H9 (cell line): ENCODE results near the gene DHRS1. TPM values are rescaled to one million over a fixed set of nuclear protein-coding genes. Genes with fewer than 3 reads are reported as not detected.

Experiments used
- DNase-seq: peaks from one replicate; pipeline ENCODE4 v3.0.0-alpha.2; 2017
- H2AFZ ChIP-seq: one replicate; pipeline ENCODE4 v1.6.1; 2013; ENCODE audit warnings: mild to moderate bottlenecking, low read length, control low read depth, moderate library complexity
- H2AK5ac ChIP-seq: 2 replicates; pipeline ENCODE4 v1.6.1; 2013; ENCODE audit warnings: low read length, control low read depth, mixed read lengths; ENCODE audit not compliant: insufficient read length
- H2BK120ac ChIP-seq: one replicate; pipeline ENCODE4 v1.6.1; 2013; ENCODE audit warnings: low read depth, mild to moderate bottlenecking, low read length, control low read depth, inconsistent platforms; ENCODE audit not compliant: poor library complexity, severe bottlenecking
- H2BK12ac ChIP-seq: 2 replicates; pipeline ENCODE4 v1.6.1; 2013; ENCODE audit warnings: low read length, control low read depth, mixed read lengths, low read depth; ENCODE audit not compliant: insufficient read length
- H2BK15ac ChIP-seq: 2 replicates; pipeline ENCODE4 v1.6.1; 2013; ENCODE audit warnings: low read depth, low read length, control low read depth
- H2BK20ac ChIP-seq: one replicate; pipeline ENCODE4 v1.6.1; 2013; ENCODE audit warnings: low read depth, mild to moderate bottlenecking, low read length, control low read depth, inconsistent platforms; ENCODE audit not compliant: poor library complexity, severe bottlenecking
- H2BK5ac ChIP-seq: 2 replicates; pipeline ENCODE4 v1.6.1; 2013; ENCODE audit warnings: low read length, control low read depth, mixed read lengths; ENCODE audit not compliant: insufficient read length
- H3K14ac ChIP-seq: 2 replicates; pipeline ENCODE4 v1.6.1; 2013; ENCODE audit warnings: low read length, control low read depth; ENCODE audit not compliant: insufficient read depth
- H3K18ac ChIP-seq: 2 replicates; pipeline ENCODE4 v1.6.1; 2013; ENCODE audit warnings: low read depth, mild to moderate bottlenecking, mixed read lengths, low read length, control low read depth; ENCODE audit not compliant: insufficient read length
- H3K23ac ChIP-seq: 2 replicates; pipeline ENCODE4 v1.6.1; 2013; ENCODE audit warnings: low read length, control low read depth, mixed read lengths, low read depth; ENCODE audit not compliant: insufficient read length
- H3K23me2 ChIP-seq: 2 replicates; pipeline ENCODE4 v1.6.1; 2013; ENCODE audit warnings: low read depth, mild to moderate bottlenecking, mixed read lengths, low read length, control low read depth; ENCODE audit not compliant: insufficient read length, poor library complexity, severe bottlenecking
- H3K27ac ChIP-seq: 2 replicates; pipeline ENCODE4 v1.5.1; 2013; ENCODE audit warnings: low read length, control low read depth, mixed read lengths, low read depth; ENCODE audit not compliant: insufficient read length
- H3K27me3 ChIP-seq: 2 replicates; pipeline ENCODE4 v1.6.1; 2013; ENCODE audit warnings: low read length, control low read depth, inconsistent platforms; ENCODE audit not compliant: insufficient read depth
- H3K4ac ChIP-seq: 2 replicates; pipeline ENCODE4 v1.6.1; 2013; ENCODE audit warnings: low read depth, mild to moderate bottlenecking, control low read depth, inconsistent platforms, low read length, moderate library complexity
- H3K4me1 ChIP-seq: 2 replicates; pipeline ENCODE4 v1.6.1; 2013; ENCODE audit warnings: low read length, control low read depth, inconsistent platforms; ENCODE audit not compliant: insufficient read depth
- H3K4me2 ChIP-seq: 2 replicates; pipeline ENCODE4 v1.6.1; 2013; ENCODE audit warnings: low read length, control low read depth, mixed read lengths; ENCODE audit not compliant: insufficient read length, insufficient read depth
- H3K56ac ChIP-seq: 2 replicates; pipeline ENCODE4 v1.6.1; 2013; ENCODE audit warnings: low read depth, mild to moderate bottlenecking, mixed read lengths, low read length, control low read depth; ENCODE audit not compliant: insufficient read length
- H3K79me1 ChIP-seq: 2 replicates; pipeline ENCODE4 v1.6.1; 2013; ENCODE audit warnings: low read depth, mild to moderate bottlenecking, moderate library complexity, low read length, control low read depth, inconsistent platforms; ENCODE audit not compliant: insufficient read depth, poor library complexity, severe bottlenecking
- H3K79me2 ChIP-seq: 2 replicates; pipeline ENCODE4 v1.6.1; 2013; ENCODE audit warnings: low read length, control low read depth, inconsistent platforms; ENCODE audit not compliant: insufficient read depth
- H3K9ac ChIP-seq: 2 replicates; pipeline ENCODE4 v1.6.1; 2013; ENCODE audit warnings: low read length, control low read depth, mixed read lengths; ENCODE audit not compliant: insufficient read length; ENCODE audit errors: extremely low read depth
- H3K9me3 ChIP-seq: one replicate; pipeline ENCODE4 v1.6.1; 2013; ENCODE audit warnings: low read depth, low read length, inconsistent platforms; ENCODE audit not compliant: control insufficient read depth
- H3T11ph ChIP-seq: one replicate; pipeline ENCODE4 v1.6.1; 2013; ENCODE audit warnings: mild to moderate bottlenecking, low read length, control low read depth, inconsistent platforms
- H4K20me1 ChIP-seq: one replicate; pipeline ENCODE4 v1.6.1; 2013; ENCODE audit not compliant: control insufficient read depth, insufficient read length, insufficient read depth
- H4K5ac ChIP-seq: 2 replicates; pipeline ENCODE4 v1.6.1; 2013; ENCODE audit warnings: low read depth, mild to moderate bottlenecking, mixed read lengths, low read length, control low read depth; ENCODE audit not compliant: insufficient read length
- H4K8ac ChIP-seq: replicated peaks from 2 replicates; pipeline ENCODE4 v1.6.1; 2013; ENCODE audit warnings: low read length, control low read depth, mixed read lengths, low read depth; ENCODE audit not compliant: insufficient read length
- H4K91ac ChIP-seq: 2 replicates; pipeline ENCODE4 v1.6.1; 2013; ENCODE audit warnings: low read depth, mild to moderate bottlenecking, moderate library complexity, mixed read lengths, low read length, control low read depth; ENCODE audit not compliant: insufficient read length
- H3K27ac Mint-ChIP-seq, 3 experiments: 2 replicates in 2 of 3; 3 replicates in 1 of 3; pipeline ENCODE4 v1.8.0; 2020 to 2021; ENCODE audit warnings: mixed read lengths in 3 of 3, mild to moderate bottlenecking in 1 of 3, moderate library complexity in 1 of 3
- H3K27me3 Mint-ChIP-seq: 2 replicates; pipeline ENCODE4 v1.8.0; 2021; ENCODE audit warnings: low read depth, mild to moderate bottlenecking, moderate library complexity, mixed read lengths
- H3K36me3 Mint-ChIP-seq, 3 experiments: 2 replicates in 2 of 3; 3 replicates in 1 of 3; pipeline ENCODE4 v1.8.0; 2020 to 2021; ENCODE audit warnings: low read depth in 3 of 3, mixed read lengths in 3 of 3; ENCODE audit not compliant: insufficient read depth in 1 of 3
- H3K4me1 Mint-ChIP-seq, 2 experiments: 2 replicates each; pipeline ENCODE4 v1.8.0; 2020; ENCODE audit warnings: mixed read lengths in 2 of 2
- H3K4me3 Mint-ChIP-seq, 2 experiments: 2 replicates in 1 of 2; 3 replicates in 1 of 2; pipeline ENCODE4 v1.8.0; 2020 to 2021; ENCODE audit warnings: mild to moderate bottlenecking in 2 of 2, mixed read lengths in 2 of 2, moderate library complexity in 1 of 2
- H3K9me3 Mint-ChIP-seq, 2 experiments: 2 replicates in 1 of 2; 3 replicates in 1 of 2; pipeline ENCODE4 v1.8.0; 2020; ENCODE audit warnings: mild to moderate bottlenecking in 2 of 2, mixed read lengths in 2 of 2, moderate library complexity in 1 of 2
- WGBS: extraction: QIAGEN DNeasy Blood & Tissue Kit; methylation state at CpG from one replicate; pipeline ENCODE4 v1.1.7; 2013; ENCODE audit warnings: missing lambda C conversion rate, low lambda C conversion rate, mixed read lengths; ENCODE audit not compliant: insufficient read length; ENCODE audit errors: extremely low coverage; 5-methylcytosine and 5-hydroxymethylcytosine counted together
- total RNA-seq: library from RNA; stranded (reverse); gene quantifications from 2 replicates; pipeline ENCODE4 v1.2.1, GENCODE V29; 2021
- TF ChIP-seq, protein P1 (sequence below): fragments of 200-600 bp; sonication (generic); conservative IDR thresholded peaks from 3 replicates; pipeline ENCODE4 v1.8.0; 2021; ENCODE audit warnings: antibody characterized with exemption, mild to moderate bottlenecking

Gene DHRS1
- total RNA-seq, 1 experiment from 2014 or later: 19.1 TPM

DNA sequence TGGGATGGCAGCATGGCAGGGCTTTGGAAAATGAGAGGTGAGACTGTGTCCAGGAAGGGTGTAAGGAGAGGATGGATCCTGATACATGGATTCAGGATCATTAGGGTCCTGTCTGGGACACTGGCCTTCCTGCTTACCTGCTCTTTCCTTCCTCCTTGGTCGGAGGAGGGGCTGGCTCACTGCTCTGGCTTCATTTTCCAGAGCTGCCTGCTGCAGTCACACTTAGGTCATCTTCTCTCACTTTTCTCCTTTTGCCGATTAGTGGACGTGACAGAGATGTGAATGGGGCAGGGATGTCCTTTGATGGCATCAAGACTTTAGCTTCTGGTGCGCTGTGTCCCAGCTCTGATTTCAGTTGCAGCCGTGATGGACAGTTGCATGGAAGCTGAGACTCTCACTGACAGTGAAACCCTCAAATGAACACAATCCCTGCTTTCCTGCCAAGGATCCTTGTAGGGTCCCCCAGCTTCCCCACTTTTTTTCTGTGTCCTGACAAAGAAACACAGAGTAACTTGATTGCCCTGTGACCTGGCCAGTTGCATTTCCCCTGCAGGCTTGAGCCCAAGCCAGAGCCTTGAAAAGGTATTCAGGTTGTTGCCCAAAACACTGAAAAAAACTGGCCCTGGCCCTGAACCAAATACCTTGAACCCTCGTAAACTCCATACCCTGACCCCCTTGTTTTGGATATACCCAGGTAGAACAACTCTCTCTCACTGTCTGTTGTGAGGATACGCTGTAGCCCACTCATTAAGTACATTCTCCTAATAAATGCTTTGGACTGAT lies 9.0 kb upstream of the DHRS1 start:
- H3K27ac Mint-ChIP-seq: no peak overlapping the region; a peak in 1 of 7 replicates

More for the DNA sequence above, 9.0 kb upstream of the DHRS1 start:
- no peak for DNase-seq
- Histone ChIP-seq H2BK12ac (no peak overlapping the region), H3K56ac (no peak overlapping the region), H3K4ac (no peak overlapping the region), H3T11ph (no peak overlapping the region), H3K79me1 (no peaks in the 10 kb centered on the region), H3K27ac (no peak overlapping the region), H4K91ac (no peak overlapping the region), H4K8ac (no peak overlapping the region), H3K79me2 (no peaks in the 10 kb centered on the region), H2BK120ac (no peak overlapping the region), H2BK20ac (no peak overlapping the region), H3K27me3 (no peaks in the 10 kb centered on the region), H2BK15ac (no peak overlapping the region), H3K4me1 (no peaks in the 10 kb centered on the region), H2AFZ (no peak overlapping the region), H3K9ac (no peak overlapping the region), H3K4me2 (no peak overlapping the region), H3K23ac (no peak overlapping the region), H2AK5ac (no peak overlapping the region), H3K14ac (no peak overlapping the region), H2BK5ac (no peak overlapping the region), H4K20me1 (no peaks in the 10 kb centered on the region), H3K9me3 (no peaks in the 10 kb centered on the region), H3K23me2 (no peaks in the 10 kb centered on the region), H3K18ac (no peak overlapping the region), H4K5ac (no peak overlapping the region)
- peaks cover 5 to 6% of the 10 kb centered on the region in 2 experiments; a peak in 3 of 4 replicates for H3K4me1 Mint-ChIP-seq
- WGBS: no CpG with 5 or more reads among the region's 7 CpGs
- TF ChIP-seq, protein P1, sequence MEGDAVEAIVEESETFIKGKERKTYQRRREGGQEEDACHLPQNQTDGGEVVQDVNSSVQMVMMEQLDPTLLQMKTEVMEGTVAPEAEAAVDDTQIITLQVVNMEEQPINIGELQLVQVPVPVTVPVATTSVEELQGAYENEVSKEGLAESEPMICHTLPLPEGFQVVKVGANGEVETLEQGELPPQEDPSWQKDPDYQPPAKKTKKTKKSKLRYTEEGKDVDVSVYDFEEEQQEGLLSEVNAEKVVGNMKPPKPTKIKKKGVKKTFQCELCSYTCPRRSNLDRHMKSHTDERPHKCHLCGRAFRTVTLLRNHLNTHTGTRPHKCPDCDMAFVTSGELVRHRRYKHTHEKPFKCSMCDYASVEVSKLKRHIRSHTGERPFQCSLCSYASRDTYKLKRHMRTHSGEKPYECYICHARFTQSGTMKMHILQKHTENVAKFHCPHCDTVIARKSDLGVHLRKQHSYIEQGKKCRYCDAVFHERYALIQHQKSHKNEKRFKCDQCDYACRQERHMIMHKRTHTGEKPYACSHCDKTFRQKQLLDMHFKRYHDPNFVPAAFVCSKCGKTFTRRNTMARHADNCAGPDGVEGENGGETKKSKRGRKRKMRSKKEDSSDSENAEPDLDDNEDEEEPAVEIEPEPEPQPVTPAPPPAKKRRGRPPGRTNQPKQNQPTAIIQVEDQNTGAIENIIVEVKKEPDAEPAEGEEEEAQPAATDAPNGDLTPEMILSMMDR: no peak; the same call in 1 of the 3 replicates
- no peak overlapping the region for H3K4me3 Mint-ChIP-seq
- no peaks in the 10 kb centered on the region for H3K9me3 Mint-ChIP-seq
- peaks cover 28 to 60% (median 44%) of the 10 kb centered on the region in 3 experiments for H3K36me3 Mint-ChIP-seq
- H3K27me3 Mint-ChIP-seq: no peaks in the 10 kb centered on the region
